ENCODE data around the gene ABCB1. TPM values are rescaled to one million over a fixed set of nuclear protein-coding genes. Genes with fewer than 3 reads are reported as not detected.

The ABCB1 gene
- total and polyA plus RNA-seq, 2 of the 13 experiments (the other 11 are each of a cell fraction or from before 2014, with no cell fraction given), result 42.8 to 52.6 TPM

DNA sequence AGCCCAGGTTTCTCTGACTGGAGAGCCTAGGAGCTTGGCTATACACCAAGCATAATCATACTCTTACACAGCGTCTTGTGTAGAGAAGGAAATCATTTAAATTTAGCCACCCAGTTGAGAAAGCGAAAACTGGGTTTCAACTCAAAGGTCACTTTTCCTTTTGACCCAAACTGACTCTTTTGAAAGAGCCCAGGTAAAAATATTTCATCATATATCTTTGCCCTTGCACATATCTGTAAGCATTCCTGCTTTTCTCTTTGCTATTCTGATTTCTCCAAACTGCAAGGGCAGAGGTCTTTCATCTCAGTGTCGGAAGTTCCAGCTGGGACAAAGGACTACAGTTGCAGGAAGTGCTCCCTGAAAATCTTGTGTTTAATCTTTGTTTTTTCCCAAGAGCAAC is 103.2 kb downstream of the ABCB1 start (continued):
- TF ChIP-seq TFDP1 (CRISPR knock-in tag; IDR thresholded peaks at IDR 0.05; ENCODE audit: borderline replicate concordance), result no peak
- no peak for TF ChIP-seq ZKSCAN1 (IDR thresholded peaks at IDR 0.05; ENCODE audit: low read length)
- no peak for TF ChIP-seq ARID4A (CRISPR knock-in tag; IDR thresholded peaks at IDR 0.05; ENCODE audit: borderline replicate concordance)
- TF ChIP-seq, protein P1, sequence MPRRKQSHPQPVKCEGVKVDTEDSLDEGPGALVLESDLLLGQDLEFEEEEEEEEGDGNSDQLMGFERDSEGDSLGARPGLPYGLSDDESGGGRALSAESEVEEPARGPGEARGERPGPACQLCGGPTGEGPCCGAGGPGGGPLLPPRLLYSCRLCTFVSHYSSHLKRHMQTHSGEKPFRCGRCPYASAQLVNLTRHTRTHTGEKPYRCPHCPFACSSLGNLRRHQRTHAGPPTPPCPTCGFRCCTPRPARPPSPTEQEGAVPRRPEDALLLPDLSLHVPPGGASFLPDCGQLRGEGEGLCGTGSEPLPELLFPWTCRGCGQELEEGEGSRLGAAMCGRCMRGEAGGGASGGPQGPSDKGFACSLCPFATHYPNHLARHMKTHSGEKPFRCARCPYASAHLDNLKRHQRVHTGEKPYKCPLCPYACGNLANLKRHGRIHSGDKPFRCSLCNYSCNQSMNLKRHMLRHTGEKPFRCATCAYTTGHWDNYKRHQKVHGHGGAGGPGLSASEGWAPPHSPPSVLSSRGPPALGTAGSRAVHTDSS (CRISPR knock-in tag; conservative IDR thresholded peaks at IDR 0.05), result no peak
- TF ChIP-seq ERF (CRISPR knock-in tag; IDR thresholded peaks at IDR 0.05), result no peak
- TF ChIP-seq ZNF598 (CRISPR knock-in tag; IDR thresholded peaks at IDR 0.05; ENCODE audit: borderline replicate concordance), result no peak
- TF ChIP-seq ELF3 (CRISPR knock-in tag; IDR thresholded peaks at IDR 0.05), result peak; percentile 82
- TF ChIP-seq, protein P2, sequence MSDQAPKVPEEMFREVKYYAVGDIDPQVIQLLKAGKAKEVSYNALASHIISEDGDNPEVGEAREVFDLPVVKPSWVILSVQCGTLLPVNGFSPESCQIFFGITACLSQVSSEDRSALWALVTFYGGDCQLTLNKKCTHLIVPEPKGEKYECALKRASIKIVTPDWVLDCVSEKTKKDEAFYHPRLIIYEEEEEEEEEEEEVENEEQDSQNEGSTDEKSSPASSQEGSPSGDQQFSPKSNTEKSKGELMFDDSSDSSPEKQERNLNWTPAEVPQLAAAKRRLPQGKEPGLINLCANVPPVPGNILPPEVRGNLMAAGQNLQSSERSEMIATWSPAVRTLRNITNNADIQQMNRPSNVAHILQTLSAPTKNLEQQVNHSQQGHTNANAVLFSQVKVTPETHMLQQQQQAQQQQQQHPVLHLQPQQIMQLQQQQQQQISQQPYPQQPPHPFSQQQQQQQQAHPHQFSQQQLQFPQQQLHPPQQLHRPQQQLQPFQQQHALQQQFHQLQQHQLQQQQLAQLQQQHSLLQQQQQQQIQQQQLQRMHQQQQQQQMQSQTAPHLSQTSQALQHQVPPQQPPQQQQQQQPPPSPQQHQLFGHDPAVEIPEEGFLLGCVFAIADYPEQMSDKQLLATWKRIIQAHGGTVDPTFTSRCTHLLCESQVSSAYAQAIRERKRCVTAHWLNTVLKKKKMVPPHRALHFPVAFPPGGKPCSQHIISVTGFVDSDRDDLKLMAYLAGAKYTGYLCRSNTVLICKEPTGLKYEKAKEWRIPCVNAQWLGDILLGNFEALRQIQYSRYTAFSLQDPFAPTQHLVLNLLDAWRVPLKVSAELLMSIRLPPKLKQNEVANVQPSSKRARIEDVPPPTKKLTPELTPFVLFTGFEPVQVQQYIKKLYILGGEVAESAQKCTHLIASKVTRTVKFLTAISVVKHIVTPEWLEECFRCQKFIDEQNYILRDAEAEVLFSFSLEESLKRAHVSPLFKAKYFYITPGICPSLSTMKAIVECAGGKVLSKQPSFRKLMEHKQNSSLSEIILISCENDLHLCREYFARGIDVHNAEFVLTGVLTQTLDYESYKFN (CRISPR knock-in tag; conservative IDR thresholded peaks at IDR 0.05), result peak; percentile 82
- no peak for TF ChIP-seq ZSCAN22 (CRISPR knock-in tag; IDR thresholded peaks at IDR 0.05)
- TF ChIP-seq, protein P3, sequence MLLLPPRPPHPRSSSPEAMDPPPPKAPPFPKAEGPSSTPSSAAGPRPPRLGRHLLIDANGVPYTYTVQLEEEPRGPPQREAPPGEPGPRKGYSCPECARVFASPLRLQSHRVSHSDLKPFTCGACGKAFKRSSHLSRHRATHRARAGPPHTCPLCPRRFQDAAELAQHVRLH (CRISPR knock-in tag; IDR thresholded peaks at IDR 0.05; ENCODE audit: borderline replicate concordance, low read depth), result no peak
- TF ChIP-seq ZNF414 (CRISPR knock-in tag; IDR thresholded peaks at IDR 0.05), result no peak
- no peak for TF ChIP-seq ZNF317 (CRISPR knock-in tag; IDR thresholded peaks at IDR 0.05)
- no peak for TF ChIP-seq TMF1 (CRISPR knock-in tag; IDR thresholded peaks at IDR 0.05; ENCODE audit: low read depth)
- TF ChIP-seq ZNF503 (CRISPR knock-in tag; IDR thresholded peaks at IDR 0.05), result no peak
- no peak for TF ChIP-seq TERF1 (CRISPR knock-in tag; IDR thresholded peaks at IDR 0.05)
